HEK293 (cell line): ENCODE data around the gene PRMT2.

Source experiments
- CTCF ChIA-PET: fragments of 350-600 bp; formaldehyde crosslinking; extraction: SDS; loops from one replicate; lab custom pipeline; 2021; ENCODE audit warnings: antibody characterized with exemption; lab: Yijun Ruan, JAX
- POLR2A ChIA-PET: fragments of 300-600 bp; formaldehyde crosslinking; extraction: SDS; loops from one replicate; lab custom pipeline; 2020; ENCODE audit warnings: antibody characterized with exemption, inconsistent platforms; lab: Yijun Ruan, JAX
- H3K27ac ChIP-seq: fragments of 200-500 bp; sonication (Bioruptor generic); 2 replicates; pipeline ENCODE4 v1.5.1; 2014; ENCODE audit warnings: low read depth, low read length, control low read depth, inconsistent platforms; ENCODE audit errors: extremely low read depth
- H3K36me3 ChIP-seq, 2 experiments: fragments of 200-500 bp in 1 of 2; sonication (Bioruptor generic) in 1 of 2; 1 replicate in 1 of 2; 2 replicates in 1 of 2; pipeline ENCODE4 v1.5.1; 2014 to 2017; ENCODE audit warnings: inconsistent platforms in 2 of 2, low read length in 2 of 2; ENCODE audit not compliant: control insufficient read depth in 2 of 2, insufficient read depth in 1 of 2
- H3K4me1 ChIP-seq: fragments of 200-500 bp; sonication (Bioruptor generic); 2 replicates; pipeline ENCODE4 v1.5.1; 2014; ENCODE audit warnings: mild to moderate bottlenecking, low read length, inconsistent platforms; ENCODE audit not compliant: control insufficient read depth, insufficient read depth
- H3K4me3 ChIP-seq: 2 replicates; pipeline ENCODE4 v1.5.1; 2011; ENCODE audit warnings: low read depth, mild to moderate bottlenecking, control low read depth, low read length, moderate library complexity
- H3K9me3 ChIP-seq: fragments of 200-500 bp; sonication (Bioruptor generic); 2 replicates; pipeline ENCODE4 v1.5.1; 2014; ENCODE audit warnings: low read depth, low read length, inconsistent platforms; ENCODE audit not compliant: control insufficient read depth, insufficient read depth
- BCL11B ChIP-seq: fragments of 450-650 bp; formaldehyde crosslinking; IDR thresholded peaks from 2 replicates; pipeline ENCODE4 v1.5.1; 2016; ENCODE audit warnings: low read depth, missing biosample characterization, missing genetic modification characterization
- FEZF1 ChIP-seq: fragments of 450-650 bp; formaldehyde crosslinking; IDR thresholded peaks from 2 replicates; pipeline ENCODE4 v1.5.1; 2016; ENCODE audit warnings: missing biosample characterization, missing genetic modification characterization
- OSR2 ChIP-seq: fragments of 450-650 bp; formaldehyde crosslinking; IDR thresholded peaks from 2 replicates; pipeline ENCODE4 v1.5.1; 2016; ENCODE audit warnings: missing biosample characterization, missing genetic modification characterization
- SCRT2 ChIP-seq: fragments of 450-650 bp; formaldehyde crosslinking; IDR thresholded peaks from 2 replicates; pipeline ENCODE4 v1.5.1; 2016; ENCODE audit warnings: missing biosample characterization, missing genetic modification characterization
- SETDB1 ChIP-seq: IDR thresholded peaks from one replicate; pipeline ENCODE4 v1.6.1; 2017; ENCODE audit warnings: mild to moderate bottlenecking, low read length, moderate library complexity, mixed read lengths; ENCODE audit not compliant: insufficient read length
- SP7 ChIP-seq: fragments of 450-650 bp; formaldehyde crosslinking; IDR thresholded peaks from 2 replicates; pipeline ENCODE4 v1.5.1; 2016; ENCODE audit warnings: missing biosample characterization, missing genetic modification characterization
- ZNF169 ChIP-seq: fragments of 450-650 bp; formaldehyde crosslinking; IDR thresholded peaks from 2 replicates; pipeline ENCODE4 v1.5.1; 2016; ENCODE audit warnings: missing biosample characterization, missing genetic modification characterization
- ZNF202 ChIP-seq: fragments of 450-650 bp; formaldehyde crosslinking; IDR thresholded peaks from 2 replicates; pipeline ENCODE4 v1.5.1; 2016; ENCODE audit warnings: missing biosample characterization, missing genetic modification characterization, borderline replicate concordance
- ZNF223 ChIP-seq: fragments of 450-650 bp; formaldehyde crosslinking; IDR thresholded peaks from 2 replicates; pipeline ENCODE4 v1.5.1; 2016; ENCODE audit warnings: missing biosample characterization, missing genetic modification characterization
- ZNF341 ChIP-seq: fragments of 450-650 bp; formaldehyde crosslinking; IDR thresholded peaks from 2 replicates; pipeline ENCODE4; 2016; ENCODE audit warnings: low read depth, missing biosample characterization, missing genetic modification characterization
- ZNF37A ChIP-seq: fragments of 450-650 bp; IDR thresholded peaks from 2 replicates; pipeline ENCODE4 v1.5.1; 2018; ENCODE audit warnings: missing biosample characterization, missing genetic modification characterization
- ZNF433 ChIP-seq: fragments of 450-650 bp; formaldehyde crosslinking; IDR thresholded peaks from 2 replicates; pipeline ENCODE4 v1.5.1; 2016; ENCODE audit warnings: missing biosample characterization, missing genetic modification characterization, low read depth
- ZNF473 ChIP-seq: fragments of 450-650 bp; formaldehyde crosslinking; IDR thresholded peaks from 2 replicates; pipeline ENCODE4 v1.5.1; 2017; ENCODE audit warnings: missing biosample characterization, missing genetic modification characterization
- ZNF521 ChIP-seq: fragments of 450-650 bp; formaldehyde crosslinking; IDR thresholded peaks from 2 replicates; pipeline ENCODE4 v1.5.1; 2017; ENCODE audit warnings: missing biosample characterization, mild to moderate bottlenecking, missing genetic modification characterization
- ZNF529 ChIP-seq: fragments of 450-650 bp; formaldehyde crosslinking; IDR thresholded peaks from 2 replicates; pipeline ENCODE4 v1.5.1; 2017; ENCODE audit warnings: missing genetic modification characterization, missing biosample characterization; ENCODE audit not compliant: insufficient replicate concordance
- ZNF560 ChIP-seq: fragments of 450-650 bp; formaldehyde crosslinking; IDR thresholded peaks from 2 replicates; pipeline ENCODE4 v1.5.1; 2017; ENCODE audit warnings: missing biosample characterization, missing genetic modification characterization, borderline replicate concordance
- ZNF610 ChIP-seq: fragments of 450-650 bp; formaldehyde crosslinking; IDR thresholded peaks from 2 replicates; pipeline ENCODE4 v1.5.1; 2016; ENCODE audit warnings: missing biosample characterization, missing genetic modification characterization, borderline replicate concordance
- ZNF623 ChIP-seq: fragments of 450-650 bp; formaldehyde crosslinking; IDR thresholded peaks from 2 replicates; pipeline ENCODE4 v1.5.1; 2016; ENCODE audit warnings: missing biosample characterization, missing genetic modification characterization
- TF ChIP-seq, protein P1 (sequence below): fragments of 450-650 bp; formaldehyde crosslinking; IDR thresholded peaks from 2 replicates; pipeline ENCODE4 v1.5.1; 2017; ENCODE audit warnings: missing biosample characterization, mild to moderate bottlenecking, missing genetic modification characterization, moderate library complexity
- TF ChIP-seq, protein P2 (sequence below): fragments of 450-650 bp; formaldehyde crosslinking; IDR thresholded peaks from 2 replicates; pipeline ENCODE4 v1.5.1; 2016; ENCODE audit warnings: missing biosample characterization, missing genetic modification characterization
- TF ChIP-seq, protein P3 (sequence below): fragments of 450-650 bp; formaldehyde crosslinking; IDR thresholded peaks from 2 replicates; pipeline ENCODE4 v1.5.1; 2016; ENCODE audit warnings: missing biosample characterization, missing genetic modification characterization

The PRMT2 gene

DNA sequence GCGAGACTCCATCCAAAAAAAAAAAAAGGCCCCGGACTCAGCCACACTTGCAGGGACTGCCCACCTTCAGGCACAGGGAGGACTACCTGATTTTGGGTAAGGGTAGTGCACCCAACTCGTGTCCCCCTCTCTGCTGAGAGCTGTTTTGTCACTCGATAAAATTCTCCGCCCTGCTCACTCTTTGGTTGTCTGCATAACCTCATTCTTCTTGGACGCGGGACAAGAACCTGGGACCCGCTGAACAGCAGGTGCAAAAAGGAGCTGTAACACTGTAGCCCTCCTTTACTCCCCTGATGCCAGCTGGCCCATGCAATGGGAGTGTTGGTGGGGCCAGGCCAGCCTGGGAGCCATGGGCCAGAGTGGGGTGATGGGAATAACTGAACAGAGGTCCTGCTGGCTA lies 41.2 kb upstream of the PRMT2 start:
- no peaks in the 10 kb centered on the region for H3K4me1 ChIP-seq
- no peaks in the 10 kb centered on the region for H3K36me3 ChIP-seq
- TF ChIP-seq, protein P1, sequence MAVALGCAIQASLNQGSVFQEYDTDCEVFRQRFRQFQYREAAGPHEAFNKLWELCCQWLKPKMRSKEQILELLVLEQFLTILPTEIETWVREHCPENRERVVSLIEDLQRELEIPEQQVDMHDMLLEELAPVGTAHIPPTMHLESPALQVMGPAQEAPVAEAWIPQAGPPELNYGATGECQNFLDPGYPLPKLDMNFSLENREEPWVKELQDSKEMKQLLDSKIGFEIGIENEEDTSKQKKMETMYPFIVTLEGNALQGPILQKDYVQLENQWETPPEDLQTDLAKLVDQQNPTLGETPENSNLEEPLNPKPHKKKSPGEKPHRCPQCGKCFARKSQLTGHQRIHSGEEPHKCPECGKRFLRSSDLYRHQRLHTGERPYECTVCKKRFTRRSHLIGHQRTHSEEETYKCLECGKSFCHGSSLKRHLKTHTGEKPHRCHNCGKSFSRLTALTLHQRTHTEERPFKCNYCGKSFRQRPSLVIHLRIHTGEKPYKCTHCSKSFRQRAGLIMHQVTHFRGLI (tag by site-specific recombination), result no peak
- TF ChIP-seq ZNF610 (tag by site-specific recombination) (0 out of 2 replicates have a peak, but pooled peaks have one; percentile 17), SETDB1 (peak; percentile 81)
- H3K4me3 ChIP-seq, result no peak overlapping the region
- ChIA-PET POLR2A (no interaction called here), CTCF (interaction anchor here (0.6 kb wide), 1 partner anchor 45 kb away, joined by 3 read pairs; no protein-coding TSS in a partner anchor)
- no peak overlapping the region for H3K27ac ChIP-seq
- H3K9me3 ChIP-seq, result no peaks in the 10 kb centered on the region

DNA sequence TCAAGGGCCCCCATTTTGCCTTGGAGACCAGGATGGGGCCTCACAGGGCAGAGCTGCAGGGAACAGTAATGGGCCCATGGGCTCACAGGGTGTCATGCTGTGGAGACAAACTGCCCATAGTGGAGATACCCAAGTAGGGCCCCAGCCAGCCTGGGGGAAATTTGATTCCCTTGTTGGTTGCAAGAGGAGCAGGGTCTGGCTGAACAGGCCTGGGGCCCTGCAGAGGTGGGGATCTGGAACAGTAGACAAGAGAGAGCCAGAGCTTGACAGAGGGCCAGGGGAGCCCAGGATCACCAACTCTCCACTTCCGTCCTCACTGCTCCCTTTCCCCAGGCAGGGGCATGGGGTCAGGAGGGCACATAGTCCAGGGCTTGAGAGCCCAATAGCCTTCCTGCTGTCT lies 39.3 kb upstream of the PRMT2 start:
- CTCF ChIA-PET, result no interaction called here
- no peaks in the 10 kb centered on the region for H3K36me3 ChIP-seq
- TF ChIP-seq ZNF202 (tag by site-specific recombination) (no peak), ZNF341 (tag by site-specific recombination) (no peak), ZNF473 (tag by site-specific recombination) (no peak), ZNF223 (no peak), ZNF521 (tag by site-specific recombination) (no peak), ZNF623 (tag by site-specific recombination) (no peak), OSR2 (tag by site-specific recombination) (no peak), ZNF169 (no peak), ZNF529 (tag by site-specific recombination) (no peak), FEZF1 (no peak), BCL11B (tag by site-specific recombination) (no peak), SP7 (tag by site-specific recombination) (no peak), ZNF37A (tag by site-specific recombination) (no peak), ZNF433 (no peak)
- TF ChIP-seq, protein P2, sequence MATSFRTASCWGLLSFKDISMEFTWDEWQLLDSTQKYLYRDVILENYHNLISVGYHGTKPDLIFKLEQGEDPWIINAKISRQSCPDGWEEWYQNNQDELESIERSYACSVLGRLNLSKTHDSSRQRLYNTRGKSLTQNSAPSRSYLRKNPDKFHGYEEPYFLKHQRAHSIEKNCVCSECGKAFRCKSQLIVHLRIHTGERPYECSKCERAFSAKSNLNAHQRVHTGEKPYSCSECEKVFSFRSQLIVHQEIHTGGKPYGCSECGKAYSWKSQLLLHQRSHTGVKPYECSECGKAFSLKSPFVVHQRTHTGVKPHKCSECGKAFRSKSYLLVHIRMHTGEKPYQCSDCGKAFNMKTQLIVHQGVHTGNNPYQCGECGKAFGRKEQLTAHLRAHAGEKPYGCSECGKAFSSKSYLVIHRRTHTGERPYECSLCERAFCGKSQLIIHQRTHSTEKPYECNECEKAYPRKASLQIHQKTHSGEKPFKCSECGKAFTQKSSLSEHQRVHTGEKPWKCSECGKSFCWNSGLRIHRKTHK (tag by site-specific recombination), result no peak
- TF ChIP-seq, protein P3, sequence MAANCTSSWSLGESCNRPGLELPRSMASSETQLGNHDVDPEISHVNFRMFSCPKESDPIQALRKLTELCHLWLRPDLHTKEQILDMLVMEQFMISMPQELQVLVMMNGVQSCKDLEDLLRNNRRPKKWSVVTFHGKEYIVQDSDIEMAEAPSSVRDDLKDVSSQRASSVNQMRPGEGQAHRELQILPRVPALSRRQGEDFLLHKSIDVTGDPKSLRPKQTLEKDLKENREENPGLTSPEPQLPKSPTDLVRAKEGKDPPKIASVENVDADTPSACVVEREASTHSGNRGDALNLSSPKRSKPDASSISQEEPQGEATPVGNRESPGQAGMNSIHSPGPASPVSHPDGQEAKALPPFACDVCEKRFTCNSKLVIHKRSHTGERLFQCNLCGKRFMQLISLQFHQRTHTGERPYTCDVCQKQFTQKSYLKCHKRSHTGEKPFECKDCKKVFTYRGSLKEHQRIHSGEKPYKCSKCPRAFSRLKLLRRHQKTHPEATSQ (tag by site-specific recombination), result no peak
- H3K9me3 ChIP-seq, result no peaks in the 10 kb centered on the region
- POLR2A ChIA-PET, result no interaction called here
- H3K4me3 ChIP-seq, result no peak overlapping the region
- H3K27ac ChIP-seq, result no peak overlapping the region
- H3K4me1 ChIP-seq, result no peaks in the 10 kb centered on the region

DNA sequence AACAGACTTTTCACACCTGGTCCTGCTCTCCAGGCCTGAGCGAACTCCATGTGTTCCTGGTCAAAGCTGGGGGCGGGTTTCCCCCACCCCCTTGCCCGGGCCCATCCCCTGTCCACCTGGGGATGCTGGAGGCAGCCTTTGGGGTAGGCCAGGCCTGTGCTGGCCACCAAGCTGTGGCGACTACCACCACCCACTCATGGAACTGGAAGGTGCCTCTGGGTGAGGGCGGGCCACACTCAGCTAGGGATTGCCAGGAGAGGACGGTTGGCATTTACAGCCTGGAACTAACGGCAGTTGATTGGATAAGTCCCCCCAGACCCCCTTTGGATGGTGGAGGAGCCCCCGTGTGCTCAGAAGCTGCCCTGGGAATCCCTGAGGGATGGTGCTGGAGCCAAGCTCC lies 38.4 kb upstream of the PRMT2 start:
- CTCF ChIA-PET, result no interaction called here

More for the DNA sequence above, 38.4 kb upstream of the PRMT2 start:
- H3K9me3 ChIP-seq, result no peaks in the 10 kb centered on the region
- H3K4me3 ChIP-seq, result no peak overlapping the region
- no peak overlapping the region for H3K27ac ChIP-seq
- H3K36me3 ChIP-seq, result no peaks in the 10 kb centered on the region
- POLR2A ChIA-PET, result no interaction called here
- TF ChIP-seq ZNF560 (tag by site-specific recombination) (no peak), SCRT2 (tag by site-specific recombination) (peak; percentile 45; the same call in 1 of the 2 replicates)
- no peaks in the 10 kb centered on the region for H3K4me1 ChIP-seq
